HCT116 (cell line): ENCODE measurements around the gene SOWAHC. TPM values are rescaled to one million over a fixed set of nuclear protein-coding genes. Genes with fewer than 3 reads are reported as not detected.

Experiments used
- ATAC-seq: fragments of 200-7000 bp; cut with Tn5 transposase; 2 replicates; pipeline ENCODE4 v1.9.1; 2020; ENCODE audit warnings: mild to moderate bottlenecking, moderate library complexity
- BruUV-seq: library from RNA; stranded (reverse); fragments of 400-500 nt; replicated peaks from 2 replicates; lab custom pipeline; 2021; lab: Mats Ljungman, UMichigan
- CTCF ChIA-PET: fragments of 300-600 bp; sonication (Branson Sonifier 250); formaldehyde crosslinking; loops from one replicate; lab custom pipeline; 2021; ENCODE audit warnings: antibody characterized with exemption; lab: Charles Lee
- POLR2A ChIA-PET: fragments of 300-600, 350-600 bp; sonication (Branson Sonifier 250); formaldehyde crosslinking; loops from one replicate; lab custom pipeline; 2021; ENCODE audit warnings: antibody characterized with exemption; lab: Charles Lee
- RAD21 ChIA-PET, 2 experiments: fragments of 300-600 bp; sonication (Branson Sonifier 250); formaldehyde crosslinking; loops; one replicate each; lab custom pipeline; 2023; ENCODE audit warnings: low total read pairs in 2 of 2; ENCODE audit not compliant: uncharacterized antibody in 2 of 2, unreplicated experiment in 2 of 2, low non-redundant PET in 1 of 2; lab: Charles Lee
- DNase-seq: peaks from one replicate; pipeline ENCODE4 v3.0.0-alpha.2; 2010; ENCODE audit warnings: low read depth, low spot score
- H2AFZ ChIP-seq: fragments of 200-600 bp; shearing (Covaris generic), sonication (generic); 2 replicates; pipeline ENCODE4 v1.6.1; 2017; ENCODE audit warnings: low read depth, mixed run types, mixed read lengths, antibody characterized with exemption, low read length; ENCODE audit not compliant: poor library complexity, severe bottlenecking
- H3K27ac ChIP-seq: 2 replicates; pipeline ENCODE4 v1.5.1; 2012; ENCODE audit warnings: low read depth, low read length
- H3K27me3 ChIP-seq: fragments of 200-600 bp; sonication (generic); 2 replicates; pipeline ENCODE4 v1.6.1; 2016; ENCODE audit warnings: mixed run types, low read length, mixed read lengths; ENCODE audit not compliant: insufficient read depth
- H3K36me3 ChIP-seq, 2 experiments: fragments of 200-500 bp in 1 of 2; fragments of 200-600 bp in 1 of 2; sonication (Bioruptor generic) in 1 of 2; sonication (generic) in 1 of 2; 2 replicates each; pipeline versions ENCODE4 v1.5.1 to v1.6.1; 2014 to 2016; ENCODE audit warnings: low read length in 2 of 2, inconsistent platforms in 1 of 2, mixed read lengths in 1 of 2, mixed run types in 1 of 2; ENCODE audit not compliant: insufficient read depth in 2 of 2, control insufficient read depth in 1 of 2
- H3K4me1 ChIP-seq, 2 experiments: fragments of 200-600 bp in 1 of 2; sonication (generic) in 1 of 2; 2 replicates each; pipeline versions ENCODE4 v1.5.1 to v1.6.1; 2012 to 2017; ENCODE audit warnings: low read length in 2 of 2, inconsistent platforms in 1 of 2, mild to moderate bottlenecking in 1 of 2, mixed read lengths in 1 of 2, mixed run types in 1 of 2, moderate library complexity in 1 of 2; ENCODE audit not compliant: insufficient read depth in 2 of 2, control insufficient read depth in 1 of 2
- H3K4me2 ChIP-seq: fragments of 200-600 bp; sonication (generic); 2 replicates; pipeline ENCODE4 v1.6.1; 2017; ENCODE audit warnings: mixed run types, low read length, mixed read lengths
- H3K4me3 ChIP-seq, 2 experiments: fragments of 200-600 bp in 1 of 2; sonication (generic) in 1 of 2; replicated peaks in 1 of 2; 2 replicates each; pipeline ENCODE4 v1.5.1; 2011 to 2016; ENCODE audit warnings: low read length in 2 of 2, control low read depth in 1 of 2, low read depth in 1 of 2, mild to moderate bottlenecking in 1 of 2, mixed read lengths in 1 of 2, mixed run types in 1 of 2
- H3K79me2 ChIP-seq: fragments of 200-600 bp; sonication (generic); 2 replicates; pipeline ENCODE4 v1.6.1; 2017; ENCODE audit warnings: mild to moderate bottlenecking, mixed run types, low read length, moderate library complexity, mixed read lengths; ENCODE audit not compliant: insufficient read depth
- H3K9ac ChIP-seq: fragments of 200-600 bp; sonication (generic); 2 replicates; pipeline ENCODE4 v1.6.1; 2016; ENCODE audit warnings: low read length, mixed read lengths
- H3K9me2 ChIP-seq: fragments of 200-600 bp; sonication (generic), shearing (Covaris generic); 2 replicates; pipeline ENCODE4 v1.6.1; 2017; ENCODE audit warnings: mixed run types, mild to moderate bottlenecking, moderate library complexity; ENCODE audit not compliant: insufficient read depth
- H3K9me3 ChIP-seq, 2 experiments: fragments of 200-500 bp in 1 of 2; fragments of 200-600 bp in 1 of 2; sonication (Bioruptor generic) in 1 of 2; sonication (generic) in 1 of 2; 2 replicates each; pipeline ENCODE4 v1.6.1; 2014 to 2017; ENCODE audit warnings: low read length in 2 of 2, mixed read lengths in 2 of 2, inconsistent platforms in 1 of 2, low read depth in 1 of 2, mild to moderate bottlenecking in 1 of 2, mixed run types in 1 of 2, moderate library complexity in 1 of 2; ENCODE audit not compliant: control insufficient read depth in 1 of 2, insufficient read depth in 1 of 2
- H4K20me1 ChIP-seq: fragments of 200-600 bp; sonication (generic), shearing (Covaris generic); 2 replicates; pipeline ENCODE4 v1.6.1; 2017; ENCODE audit warnings: mixed run types, mild to moderate bottlenecking, moderate library complexity; ENCODE audit not compliant: insufficient read depth
- CBX3 ChIP-seq: IDR thresholded peaks from 2 replicates; pipeline ENCODE4 v1.6.1; 2012; ENCODE audit warnings: low read depth
- CEBPB ChIP-seq: IDR thresholded peaks from 2 replicates; pipeline ENCODE4 v1.6.1; 2012; ENCODE audit warnings: low read depth
- EGR1 ChIP-seq: IDR thresholded peaks from 2 replicates; pipeline ENCODE4 v1.6.1; 2012; ENCODE audit warnings: low read depth
- ELF1 ChIP-seq: IDR thresholded peaks from 2 replicates; pipeline ENCODE4 v1.6.1; 2012; ENCODE audit warnings: low read depth, borderline replicate concordance
- EZH2 ChIP-seq: fragments of 200-600 bp; sonication (generic); IDR thresholded peaks from 2 replicates; pipeline ENCODE4 v1.6.1; 2017; ENCODE audit warnings: antibody characterized with exemption, mixed run types
- EZH2phosphoT487 ChIP-seq: fragments of 200-600 bp; IDR thresholded peaks from 2 replicates; pipeline ENCODE4 v1.6.1; 2018; ENCODE audit warnings: antibody characterized with exemption, borderline replicate concordance
- JUND ChIP-seq: IDR thresholded peaks from 2 replicates; pipeline ENCODE4 v1.6.1; 2012
- POLR2A ChIP-seq: IDR thresholded peaks from 2 replicates; pipeline ENCODE4 v1.7.0; 2011; ENCODE audit warnings: borderline replicate concordance; ENCODE audit not compliant: insufficient read depth, insufficient read length; ENCODE audit errors: extremely low read depth
- POLR2AphosphoS5 ChIP-seq: IDR thresholded peaks from 2 replicates; pipeline ENCODE4 v1.6.1; 2011; ENCODE audit warnings: mild to moderate bottlenecking, low read depth, low read length, moderate library complexity
- RAD21 ChIP-seq: IDR thresholded peaks from 2 replicates; pipeline ENCODE4 v1.6.1; 2012; ENCODE audit warnings: low read depth, mild to moderate bottlenecking
- SIN3A ChIP-seq: IDR thresholded peaks from 2 replicates; pipeline ENCODE4 v1.6.1; 2012; ENCODE audit warnings: low read depth
- SP1 ChIP-seq: IDR thresholded peaks from 2 replicates; pipeline ENCODE4 v1.6.1; 2012; ENCODE audit warnings: low read depth
- YY1 ChIP-seq: IDR thresholded peaks from 2 replicates; pipeline ENCODE4 v1.6.1; 2011; ENCODE audit warnings: low read length, low read depth, moderate library complexity, mild to moderate bottlenecking; ENCODE audit not compliant: insufficient replicate concordance; ENCODE audit errors: extremely low read depth
- intact Hi-C: fragments of 100-400 bp; cut with micrococcal nuclease; formaldehyde crosslinking; loops from 2 replicates; pipeline ENCODE4 v1.10.0; 2022
- total RNA-seq: library from RNA; stranded (reverse); gene quantifications from one replicate; pipeline ENCODE4 v1.2.1, GENCODE V29; 2021; ENCODE audit not compliant: unreplicated experiment
- TF ChIP-seq, protein P1 (sequence below), 3 experiments: fragments of 200-600 bp in 1 of 3; sonication (generic) in 1 of 3; IDR thresholded peaks in 2 of 3; conservative IDR thresholded peaks in 1 of 3; 2 replicates each; pipeline ENCODE4 v1.5.1; 2012 to 2017; ENCODE audit warnings: low read depth in 2 of 3, low read length in 2 of 3, antibody characterized with exemption in 1 of 3, borderline replicate concordance in 1 of 3, control low read depth in 1 of 3, mild to moderate bottlenecking in 1 of 3, mixed read lengths in 1 of 3, mixed run types in 1 of 3, moderate library complexity in 1 of 3; ENCODE audit not compliant: insufficient read depth in 1 of 3
- TF ChIP-seq, protein P2 (sequence below): IDR thresholded peaks from 2 replicates; pipeline ENCODE4 v1.6.1; 2012
- TF ChIP-seq, protein P3 (sequence below): IDR thresholded peaks from 2 replicates; pipeline ENCODE4 v1.6.1; 2011; ENCODE audit warnings: mild to moderate bottlenecking, low read length, moderate library complexity; ENCODE audit not compliant: insufficient replicate concordance; ENCODE audit errors: extremely low read depth

SOWAHC gene
- total RNA-seq, 1 experiment from 2014 or later: 16.6 TPM

DNA sequence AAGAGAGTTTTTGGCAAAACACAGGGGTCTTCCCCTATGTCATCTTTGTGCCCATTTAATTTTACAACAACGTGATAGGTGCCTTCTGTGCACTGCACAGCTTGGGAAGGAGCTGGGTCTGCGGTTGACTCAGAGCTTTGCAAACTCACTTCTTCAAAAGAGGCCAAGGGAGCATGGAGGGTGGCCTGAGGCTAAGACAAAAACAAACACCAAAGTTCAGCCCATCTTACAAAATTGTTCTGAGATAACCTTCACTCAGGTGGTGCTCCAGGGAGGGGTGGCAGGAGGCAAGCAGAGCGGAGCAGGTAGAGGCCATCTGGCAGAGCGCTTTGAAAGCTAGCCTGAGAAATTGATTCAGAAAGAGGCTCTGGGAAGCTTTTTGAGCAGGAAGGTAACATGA is 9.8 kb downstream of the SOWAHC start:
- TF ChIP-seq POLR2AphosphoS5: no peak
- Histone ChIP-seq H3K79me2 (no peaks in the 10 kb centered on the region), H3K27ac (no peak overlapping the region), H3K4me3 (no peak overlapping the region), H3K4me1 (no peaks in the 10 kb centered on the region), H3K36me3 (no peaks in the 10 kb centered on the region), H2AFZ (no peak overlapping the region), H3K4me2 (no peak overlapping the region), H4K20me1 (no peaks in the 10 kb centered on the region), H3K9ac (no peak overlapping the region), H3K27me3 (no peaks in the 10 kb centered on the region), H3K9me3 (no peaks in the 10 kb centered on the region), H3K9me2 (no peaks in the 10 kb centered on the region)
- no TSS peak for BruUV-seq
- POLR2A ChIA-PET: interaction anchor here (1.4 kb wide), 1 partner anchor 10 kb away, joined by 5 read pairs; the partner anchor contains the start of genes SEPTIN10 and SOWAHC
- ATAC-seq: no peak
- no peak for DNase-seq
- RAD21 ChIA-PET: no interaction called here
- intact Hi-C loops: no loop called here
- CTCF ChIA-PET: no interaction called here

DNA sequence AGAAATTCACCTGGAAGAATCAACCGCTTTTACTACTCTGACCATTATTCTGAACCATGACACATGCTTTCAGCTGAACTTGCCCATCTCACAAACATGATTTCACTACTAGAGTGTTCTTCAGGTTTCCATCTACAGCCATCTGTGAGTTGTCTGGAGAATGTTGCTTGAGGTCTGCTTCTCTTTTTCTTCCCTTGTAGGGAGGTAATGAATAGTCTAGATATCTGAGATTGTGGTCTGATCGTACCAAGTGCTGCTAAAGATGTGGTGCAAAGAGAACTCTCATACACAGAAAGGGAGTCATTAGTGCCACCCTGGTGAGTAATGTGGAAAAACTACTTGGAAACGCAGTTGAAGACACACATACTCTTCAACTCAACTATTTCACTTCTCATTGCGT is 10.2 kb downstream of the SOWAHC start:
- BruUV-seq: no TSS peak
- no peak overlapping the region for H3K9ac ChIP-seq
- DNase-seq (no peak), ATAC-seq (no peak)
- no peaks in the 10 kb centered on the region for H3K79me2 ChIP-seq
- H3K9me3 ChIP-seq: no peaks in the 10 kb centered on the region
- H3K36me3 ChIP-seq: no peaks in the 10 kb centered on the region
- H3K4me1 ChIP-seq: no peaks in the 10 kb centered on the region
- intact Hi-C loops: no loop called here
- H3K4me3 ChIP-seq: no peak overlapping the region
- CTCF ChIA-PET: no interaction called here
- POLR2A ChIA-PET: interaction anchor here (1.4 kb wide), 1 partner anchor 10 kb away, joined by 5 read pairs; the partner anchor contains the start of genes SEPTIN10 and SOWAHC
- H3K27ac ChIP-seq: no peak overlapping the region
- H3K9me2 ChIP-seq: no peaks in the 10 kb centered on the region
- no peak overlapping the region for H3K4me2 ChIP-seq
- TF ChIP-seq EZH2: no peak
- TF ChIP-seq, protein P1, sequence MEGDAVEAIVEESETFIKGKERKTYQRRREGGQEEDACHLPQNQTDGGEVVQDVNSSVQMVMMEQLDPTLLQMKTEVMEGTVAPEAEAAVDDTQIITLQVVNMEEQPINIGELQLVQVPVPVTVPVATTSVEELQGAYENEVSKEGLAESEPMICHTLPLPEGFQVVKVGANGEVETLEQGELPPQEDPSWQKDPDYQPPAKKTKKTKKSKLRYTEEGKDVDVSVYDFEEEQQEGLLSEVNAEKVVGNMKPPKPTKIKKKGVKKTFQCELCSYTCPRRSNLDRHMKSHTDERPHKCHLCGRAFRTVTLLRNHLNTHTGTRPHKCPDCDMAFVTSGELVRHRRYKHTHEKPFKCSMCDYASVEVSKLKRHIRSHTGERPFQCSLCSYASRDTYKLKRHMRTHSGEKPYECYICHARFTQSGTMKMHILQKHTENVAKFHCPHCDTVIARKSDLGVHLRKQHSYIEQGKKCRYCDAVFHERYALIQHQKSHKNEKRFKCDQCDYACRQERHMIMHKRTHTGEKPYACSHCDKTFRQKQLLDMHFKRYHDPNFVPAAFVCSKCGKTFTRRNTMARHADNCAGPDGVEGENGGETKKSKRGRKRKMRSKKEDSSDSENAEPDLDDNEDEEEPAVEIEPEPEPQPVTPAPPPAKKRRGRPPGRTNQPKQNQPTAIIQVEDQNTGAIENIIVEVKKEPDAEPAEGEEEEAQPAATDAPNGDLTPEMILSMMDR (IDR thresholded peaks at IDR 0.05 in 2 of 3, conservative IDR thresholded peaks at IDR 0.05 in 1 of 3; ENCODE audit: borderline replicate concordance in 1 of 3, insufficient read depth in 1 of 3, low read depth in 2 of 3, low read length in 2 of 3): no peak
- no peak for TF ChIP-seq SIN3A
- TF ChIP-seq ELF1: no peak
- TF ChIP-seq SP1: no peak
- no peak for TF ChIP-seq POLR2A
- TF ChIP-seq JUND: no peak
- no peak for TF ChIP-seq EZH2phosphoT487
- TF ChIP-seq POLR2AphosphoS5: no peak
- TF ChIP-seq RAD21: no peak
- TF ChIP-seq YY1: no peak
- no peak for TF ChIP-seq EGR1
- TF ChIP-seq, protein P2, sequence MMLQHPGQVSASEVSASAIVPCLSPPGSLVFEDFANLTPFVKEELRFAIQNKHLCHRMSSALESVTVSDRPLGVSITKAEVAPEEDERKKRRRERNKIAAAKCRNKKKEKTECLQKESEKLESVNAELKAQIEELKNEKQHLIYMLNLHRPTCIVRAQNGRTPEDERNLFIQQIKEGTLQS: no peak
- TF ChIP-seq CEBPB: no peak
- TF ChIP-seq CBX3: no peak
- TF ChIP-seq, protein P3, sequence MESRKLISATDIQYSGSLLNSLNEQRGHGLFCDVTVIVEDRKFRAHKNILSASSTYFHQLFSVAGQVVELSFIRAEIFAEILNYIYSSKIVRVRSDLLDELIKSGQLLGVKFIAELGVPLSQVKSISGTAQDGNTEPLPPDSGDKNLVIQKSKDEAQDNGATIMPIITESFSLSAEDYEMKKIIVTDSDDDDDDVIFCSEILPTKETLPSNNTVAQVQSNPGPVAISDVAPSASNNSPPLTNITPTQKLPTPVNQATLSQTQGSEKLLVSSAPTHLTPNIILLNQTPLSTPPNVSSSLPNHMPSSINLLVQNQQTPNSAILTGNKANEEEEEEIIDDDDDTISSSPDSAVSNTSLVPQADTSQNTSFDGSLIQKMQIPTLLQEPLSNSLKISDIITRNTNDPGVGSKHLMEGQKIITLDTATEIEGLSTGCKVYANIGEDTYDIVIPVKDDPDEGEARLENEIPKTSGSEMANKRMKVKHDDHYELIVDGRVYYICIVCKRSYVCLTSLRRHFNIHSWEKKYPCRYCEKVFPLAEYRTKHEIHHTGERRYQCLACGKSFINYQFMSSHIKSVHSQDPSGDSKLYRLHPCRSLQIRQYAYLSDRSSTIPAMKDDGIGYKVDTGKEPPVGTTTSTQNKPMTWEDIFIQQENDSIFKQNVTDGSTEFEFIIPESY: no peak
- TF ChIP-seq, all 23 proteins: peak for 0
- Histone ChIP-seq H3K27me3 (no peaks in the 10 kb centered on the region), H2AFZ (no peak overlapping the region), H4K20me1 (no peaks in the 10 kb centered on the region)
- RAD21 ChIA-PET: no interaction called here
